ENCODE measurements around the gene KLHL36. TPM values are rescaled to one million over a fixed set of nuclear protein-coding genes. Genes with fewer than 3 reads are reported as not detected.

Gene KLHL36
- total and polyA plus RNA-seq, 8 donors = 18.1 to 41.5 (median 26.5) TPM

- H3K4me1 ChIP-seq = peaks cover 0 to 15% (median 0%) of the 10 kb centered on the region in 3 donors
- H3K9me3 ChIP-seq = no peaks in the 10 kb centered on the region
These were observed 33.1 kb upstream of the KLHL36 start for GRCh38 chr16:84614968-84615813.

GRCh38 chr16:84616515-84616914 is 31.8 kb upstream of the KLHL36 start:
- FAIRE-seq (no peak), ATAC-seq (no peak), DNase-seq (no peak)
- Histone ChIP-seq H3K27me3 (no peaks in the 10 kb centered on the region), H3K9me3 (no peaks in the 10 kb centered on the region), H3K27ac (no peak overlapping the region), H3K4me1 (peaks cover 0 to 8% (median 0%) of the 10 kb centered on the region in 3 donors), H3K36me3 (no peaks in the 10 kb centered on the region), H3K4me3 (peak overlapping the region in 2 of 4 donors; percentile 73 to 89)
- WGBS, 2 donors = 42 to 46% methylated on average over 13 of the region's 13 CpGs
- TF ChIP-seq CTCF (IDR thresholded peaks at IDR 0.05) = no peak
- intact Hi-C loops (cut with DNase I) = no loop called here

More at GRCh38 chr16:84614968-84615813, 33.1 kb upstream of the KLHL36 start:
- peak overlapping the region in 1 of 4 donors; percentile 10 for H3K4me3 ChIP-seq
- H3K27me3 ChIP-seq = no peaks in the 10 kb centered on the region
- intact Hi-C loops (cut with DNase I) = no loop called here
- no peak for FAIRE-seq
- TF ChIP-seq CTCF (IDR thresholded peaks at IDR 0.05) = no peak
- WGBS, 2 donors = 82 to 87% methylated on average over 20 of the region's 20 CpGs
- H3K36me3 ChIP-seq = no peaks in the 10 kb centered on the region
- H3K27ac ChIP-seq = no peak overlapping the region
- ATAC-seq = no peak
- DNase-seq = no peak

- Histone ChIP-seq H3K9me3 (no peaks in the 10 kb centered on the region), H3K27ac (peak overlapping the region in 2 of 4 donors; percentile 50 to 51), H3K4me1 (peaks cover 0 to 8% (median 0%) of the 10 kb centered on the region in 3 donors), H3K27me3 (no peaks in the 10 kb centered on the region), H3K36me3 (no peaks in the 10 kb centered on the region), H3K4me3 (peak overlapping the region; percentile 42 to 89 (median 72))
- no peak for TF ChIP-seq CTCF (IDR thresholded peaks at IDR 0.05)
- FAIRE-seq (no peak), ATAC-seq (peak; percentile 21 to 37 (median 33)), DNase-seq (peak in 4 of 6 donors; percentile 36 to 79 (median 62))
- intact Hi-C loops (cut with DNase I) = no loop called here
- WGBS, 2 donors = 3 to 4% methylated on average over 54 of the region's 54 CpGs
These were observed 31.1 kb upstream of the KLHL36 start for GRCh38 chr16:84617041-84617790.

- ATAC-seq = peak; percentile 90 to 92 (median 90)
- Histone ChIP-seq H3K27me3 (no peaks in the 10 kb centered on the region), H3K27ac (peak within 1 kb of the TSS in 2 of 4 donors; percentile 50 to 51), H3K4me3 (peak within 1 kb of the TSS; percentile 42 to 89 (median 72)), H3K9me3 (no peaks in the 10 kb centered on the region), H3K36me3 (no peaks in the 10 kb centered on the region), H3K4me1 (peaks cover 0 to 8% (median 0%) of the 10 kb centered on the region in 3 donors)
- no peak for TF ChIP-seq CTCF (IDR thresholded peaks at IDR 0.05)
- intact Hi-C loops (cut with DNase I) = no loop called here
- WGBS, 2 donors = 1% methylated on average over 52 to 76 of the region's 76 CpGs
- no peak for FAIRE-seq
- DNase-seq = peak; percentile 92 to 97 (median 94)
These were observed 30.3 kb upstream of the KLHL36 start, which contains the start of gene COTL1 for GRCh38 chr16:84617791-84618580. Gene COTL1 (minus strand): TSS chr16:84618078. CDS start chr16:84617914, 164 bp downstream.
